ENCODE measurements around the gene NOTCH3. TPM values are rescaled to one million over a fixed set of nuclear protein-coding genes. Genes with fewer than 3 reads are reported as not detected.

Gene NOTCH3
- total and polyA plus RNA-seq, 2 of the 8 experiments (the other 6 are each of a cell fraction or from before 2014, with no cell fraction given): 37.5 to 107 TPM

DNA sequence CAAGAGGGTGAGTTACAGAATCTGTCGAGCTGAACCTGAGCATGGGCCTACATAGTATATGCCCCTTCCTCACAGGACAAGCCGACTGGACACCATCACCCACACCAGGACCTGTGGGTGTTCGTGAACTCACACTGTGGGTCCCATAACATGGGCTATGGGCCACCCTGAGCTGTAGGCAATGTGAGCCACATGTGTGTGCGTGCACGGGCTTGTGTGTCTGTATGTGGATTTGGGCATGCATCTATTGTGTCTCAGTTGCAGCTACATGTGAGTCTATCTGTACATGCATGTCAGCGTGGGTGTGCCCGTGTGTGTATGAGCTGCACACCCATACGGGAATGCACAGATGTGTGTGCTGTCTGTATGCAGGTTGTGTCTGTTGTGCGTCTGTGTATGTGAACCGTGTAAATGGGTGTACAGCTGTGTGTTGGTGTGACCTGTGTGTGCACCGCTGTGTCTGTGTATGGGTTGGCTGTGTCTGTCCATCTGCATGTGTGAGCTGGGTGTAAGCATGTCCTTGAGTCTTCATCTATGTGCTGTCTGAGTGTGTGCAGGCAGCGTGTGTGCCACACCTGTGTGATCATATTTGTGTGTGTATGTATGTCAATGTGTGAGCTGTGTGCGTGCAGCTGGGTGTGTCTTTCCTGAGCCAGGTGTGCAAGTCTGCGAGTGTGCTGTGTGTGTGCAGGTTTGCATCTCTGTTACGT is 1.7 kb downstream of the NOTCH3 start:
- Histone ChIP-seq H2BK20ac (ENCODE audit: low read length) (peak overlapping the region; percentile 18), H2BK5ac (ENCODE audit: low read depth, low read length) (peak overlapping the region; percentile 96), H3K4ac (replicated peaks; ENCODE audit: insufficient read length, low read depth, low read length) (peak overlapping the region; percentile 98), H3K4me2 (ENCODE audit: insufficient read depth in 1 of 2, low read depth in 2 of 2, low read length in 2 of 2) (peak overlapping the region; percentile 83 to 97), H3K4me1 (replicated peaks in 1 of 4; ENCODE audit: control insufficient read depth in 3 of 4, insufficient read depth in 4 of 4, low read length in 3 of 4) (peaks cover 4 to 17% (median 10%) of the 10 kb centered on the region in 4 experiments), H3K27me3 (replicated peaks in 1 of 4; ENCODE audit: control insufficient read depth in 3 of 4, extremely low read depth in 1 of 4, insufficient read depth in 3 of 4, low read length in 3 of 4) (peaks cover 0 to 2% (median 0%) of the 10 kb centered on the region in 4 experiments; a peak in 1 of 7 replicates), H3K56ac (replicated peaks; ENCODE audit: insufficient read length, low read depth, low read length) (no peak overlapping the region), H4K5ac (ENCODE audit: insufficient read length, low read depth, low read length) (peak overlapping the region; percentile 27), H3K23me2 (ENCODE audit: low read depth, low read length) (peaks cover 12% of the 10 kb centered on the region), H4K8ac (ENCODE audit: extremely low read depth, insufficient read depth, low read length) (peak overlapping the region; percentile 45; the same call in 1 of the 2 replicates), H4K91ac (replicated peaks; ENCODE audit: insufficient read length, low read length) (peak overlapping the region; percentile 96), H2BK120ac (replicated peaks; ENCODE audit: low read depth, low read length) (peak overlapping the region; percentile 92), H3K18ac (ENCODE audit: extremely low read depth, low read length) (peak overlapping the region; percentile 88), H2AFZ (ENCODE audit: low read length) (no peak overlapping the region), H2AK5ac (ENCODE audit: low read depth, low read length) (peak overlapping the region; percentile 100), H3K79me2 (ENCODE audit: control insufficient read depth in 1 of 2, insufficient read depth in 2 of 2, low read length in 2 of 2) (peaks cover 4 to 30% of the 10 kb centered on the region in 2 experiments; a peak in 3 of 4 replicates), H2BK12ac (ENCODE audit: low read depth, low read length) (peak overlapping the region; percentile 100; the same call in 1 of the 2 replicates), H3K79me1 (ENCODE audit: low read depth, low read length) (peaks cover 14% of the 10 kb centered on the region), H3K9ac (replicated peaks in 1 of 4; ENCODE audit: extremely low read depth in 1 of 4, low read depth in 3 of 4, low read length in 3 of 4) (peak overlapping the region in 3 of 4 experiments; percentile 44 to 65 (median 64); a peak in 5 of 7 replicates), H2BK15ac (ENCODE audit: low read length) (peak overlapping the region; percentile 99), H3K23ac (ENCODE audit: insufficient read length) (no peak overlapping the region), H3K4me3 (ENCODE audit: extremely low read depth in 1 of 4, insufficient read depth in 2 of 4, low read depth in 3 of 4, low read length in 4 of 4) (peak overlapping the region; percentile 51 to 100 (median 68)), H4K20me1 (replicated peaks in 1 of 2; ENCODE audit: control insufficient read depth in 1 of 2, insufficient read depth in 2 of 2, low read length in 2 of 2) (peaks cover 4 to 21% of the 10 kb centered on the region in 2 experiments), H3K9me3 (ENCODE audit: insufficient read depth in 2 of 2, low read depth in 1 of 2, low read length in 1 of 2) (no peaks in the 10 kb centered on the region), H3K36me3 (ENCODE audit: control insufficient read depth in 2 of 4, insufficient read depth in 4 of 4, low read length in 3 of 4) (peaks cover 0 to 24% (median 5%) of the 10 kb centered on the region in 4 experiments; a peak in 4 of 8 replicates), H3K14ac (ENCODE audit: insufficient read length) (peak overlapping the region; percentile 19), H3K27ac (ENCODE audit: low read depth, low read length) (no peak overlapping the region; the same call in 1 of the 2 replicates)
- FAIRE-seq (no peak), DNase-seq (ENCODE audit: low read depth in 1 of 2, low spot score in 2 of 2) (no peak)
- TF ChIP-seq SAP30 (IDR thresholded peaks at IDR 0.05; ENCODE audit: insufficient read depth, insufficient replicate concordance, low read length) (peak; percentile 34), EZH2 (IDR thresholded peaks at IDR 0.05; ENCODE audit: low read depth, low read length, severe bottlenecking) (no peak)
- TF ChIP-seq, protein P1, sequence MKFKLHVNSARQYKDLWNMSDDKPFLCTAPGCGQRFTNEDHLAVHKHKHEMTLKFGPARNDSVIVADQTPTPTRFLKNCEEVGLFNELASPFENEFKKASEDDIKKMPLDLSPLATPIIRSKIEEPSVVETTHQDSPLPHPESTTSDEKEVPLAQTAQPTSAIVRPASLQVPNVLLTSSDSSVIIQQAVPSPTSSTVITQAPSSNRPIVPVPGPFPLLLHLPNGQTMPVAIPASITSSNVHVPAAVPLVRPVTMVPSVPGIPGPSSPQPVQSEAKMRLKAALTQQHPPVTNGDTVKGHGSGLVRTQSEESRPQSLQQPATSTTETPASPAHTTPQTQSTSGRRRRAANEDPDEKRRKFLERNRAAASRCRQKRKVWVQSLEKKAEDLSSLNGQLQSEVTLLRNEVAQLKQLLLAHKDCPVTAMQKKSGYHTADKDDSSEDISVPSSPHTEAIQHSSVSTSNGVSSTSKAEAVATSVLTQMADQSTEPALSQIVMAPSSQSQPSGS (IDR thresholded peaks at IDR 0.05; ENCODE audit: low read length): no peak
- ChIA-PET POLR2A (ENCODE audit: partially characterized antibody) (interaction anchor here (0.6 to 7.1 kb wide), 11 partner anchors 9 to 180 kb away, joined by 3 to 58 read pairs (median 5); partner anchors contain the start of genes AKAP8 and EPHX3), CTCF (ENCODE audit: partially characterized antibody) (interaction anchor here (0.5 to 2.5 kb wide), 19 partner anchors 8 to 672 kb away, joined by 3 to 13 read pairs (median 3); partner anchors contain the start of gene EPHX3)
- 83% methylated on average over 15 of the region's 15 CpGs; no CpG with 5 or more reads in 1 of the 2 experiments for WGBS, 2 experiments (ENCODE audit: extremely low coverage in 1 of 2, insufficient coverage in 1 of 2, insufficient read length in 1 of 2, insufficient replicate concordance in 2 of 2, low coverage in 1 of 2, low lambda C conversion rate in 2 of 2, missing lambda C conversion rate in 1 of 2)

Measured in H1 (cell line).